Progenitor cell of endocrine pancreas (in vitro differentiated cells): ENCODE data around the gene NACC2. TPM values are rescaled to one million over a fixed set of nuclear protein-coding genes. Genes with fewer than 3 reads are reported as not detected.

Experiments
- DNase-seq: peaks from one replicate; pipeline ENCODE4 v3.0.0; 2021; ENCODE audit warnings: low spot score; ENCODE audit not compliant: unreplicated experiment
- H3K27ac Mint-ChIP-seq: 2 replicates; pipeline ENCODE4 v1.8.0; 2021; ENCODE audit warnings: mild to moderate bottlenecking, moderate library complexity, mixed read lengths
- H3K27me3 Mint-ChIP-seq: 2 replicates; pipeline ENCODE4 v1.8.0; 2021; ENCODE audit warnings: mixed read lengths
- H3K36me3 Mint-ChIP-seq: 2 replicates; pipeline ENCODE4 v1.8.0; 2022; ENCODE audit warnings: mixed read lengths; ENCODE audit not compliant: insufficient read depth
- H3K4me1 Mint-ChIP-seq: 2 replicates; pipeline ENCODE4 v1.8.0; 2021; ENCODE audit warnings: low read depth, mixed read lengths
- H3K4me3 Mint-ChIP-seq: 2 replicates; pipeline ENCODE4 v1.8.0; 2021; ENCODE audit warnings: low read depth, mild to moderate bottlenecking, moderate library complexity, mixed read lengths
- H3K9me3 Mint-ChIP-seq: 2 replicates; pipeline ENCODE4 v1.8.0; 2021; ENCODE audit warnings: low read depth, mixed read lengths
- total RNA-seq: library from RNA; stranded (reverse); gene quantifications from 2 replicates; pipeline ENCODE4 v1.2.1, GENCODE V29; 2021
- TF ChIP-seq, protein P1 (sequence below): fragments of 200-600 bp; sonication (generic); IDR thresholded peaks from one replicate; pipeline ENCODE4 v1.5.0; 2021; ENCODE audit warnings: antibody characterized with exemption, mild to moderate bottlenecking; ENCODE audit not compliant: unreplicated experiment

The NACC2 gene
- total RNA-seq, 1 donor from 2014 or later: 11.6 TPM

DNA sequence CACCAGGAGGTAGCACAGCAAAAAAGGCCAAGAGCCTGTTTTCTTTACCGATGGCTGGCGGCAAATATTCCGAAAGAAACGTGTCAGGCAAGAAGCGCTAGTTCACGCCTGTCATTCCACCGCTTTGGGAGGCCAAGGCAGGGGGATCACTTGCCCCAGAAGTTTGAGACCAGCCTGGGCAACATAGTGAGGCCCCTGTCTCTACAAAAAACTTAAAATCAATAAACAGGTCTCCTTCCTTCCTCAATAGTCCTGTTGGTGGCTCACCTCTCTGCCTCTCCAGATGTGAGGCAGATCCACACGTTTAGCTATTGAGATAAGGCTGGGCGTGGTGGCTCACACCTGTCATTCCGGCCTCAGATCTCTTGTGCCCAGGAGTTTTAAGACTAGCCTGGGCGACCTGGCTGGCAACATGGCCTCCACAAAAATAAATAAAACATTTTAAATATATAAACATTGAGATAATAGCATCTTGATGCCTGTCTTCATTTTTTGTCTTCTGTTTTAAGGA is 24.8 kb upstream of the NACC2 start:
- H3K4me1 Mint-ChIP-seq: no peaks in the 10 kb centered on the region

DNA sequence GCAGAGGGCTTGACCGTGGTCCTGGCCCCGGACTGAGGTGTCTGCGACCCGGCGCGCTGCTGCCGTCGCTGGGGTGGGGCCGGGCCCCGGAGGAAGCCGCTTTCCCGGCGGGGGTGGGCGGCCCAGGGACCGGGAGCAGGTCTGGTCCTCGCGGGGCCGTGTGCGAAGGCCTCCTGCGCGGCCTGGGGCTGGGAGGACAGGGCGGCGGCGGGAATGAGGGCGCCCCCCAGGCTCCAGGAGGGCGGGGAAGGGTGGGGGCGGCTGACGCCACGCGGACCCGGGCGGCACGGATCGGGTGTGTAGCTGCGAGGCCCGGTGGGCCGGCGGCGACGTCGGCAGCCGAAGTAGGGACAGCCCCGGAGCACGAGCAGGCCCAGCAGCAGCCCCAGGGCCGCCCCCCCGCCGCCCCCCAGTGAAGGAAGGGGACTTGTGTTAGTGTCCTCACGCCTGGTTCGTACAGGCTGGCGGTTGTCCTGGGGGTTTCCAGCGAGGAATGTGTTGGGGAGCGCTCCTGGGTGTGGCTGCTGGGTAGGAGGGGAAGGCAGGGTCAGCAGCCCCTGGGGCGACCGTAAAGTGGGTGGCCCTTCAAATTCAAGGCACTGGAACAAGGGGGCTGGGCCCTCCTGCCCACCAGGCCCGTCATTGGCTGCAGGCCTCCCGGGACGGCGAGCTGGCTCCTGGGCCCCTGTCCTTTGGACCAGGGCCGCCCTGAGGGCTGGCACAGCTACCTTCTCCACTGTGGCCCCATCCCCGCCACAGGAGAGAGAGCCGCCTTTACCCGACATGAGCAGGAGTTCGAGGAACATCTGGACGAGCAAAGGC is 24.2 kb upstream of the NACC2 start:
- Mint-ChIP-seq H3K36me3 (peaks cover 3% of the 10 kb centered on the region), H3K4me3 (peak overlapping the region; percentile 75), H3K27me3 (peaks cover 7% of the 10 kb centered on the region), H3K27ac (peak overlapping the region; percentile 79), H3K9me3 (no peaks in the 10 kb centered on the region), H3K4me1 (no peaks in the 10 kb centered on the region)
- DNase-seq: peak; percentile 39
- TF ChIP-seq, protein P1, sequence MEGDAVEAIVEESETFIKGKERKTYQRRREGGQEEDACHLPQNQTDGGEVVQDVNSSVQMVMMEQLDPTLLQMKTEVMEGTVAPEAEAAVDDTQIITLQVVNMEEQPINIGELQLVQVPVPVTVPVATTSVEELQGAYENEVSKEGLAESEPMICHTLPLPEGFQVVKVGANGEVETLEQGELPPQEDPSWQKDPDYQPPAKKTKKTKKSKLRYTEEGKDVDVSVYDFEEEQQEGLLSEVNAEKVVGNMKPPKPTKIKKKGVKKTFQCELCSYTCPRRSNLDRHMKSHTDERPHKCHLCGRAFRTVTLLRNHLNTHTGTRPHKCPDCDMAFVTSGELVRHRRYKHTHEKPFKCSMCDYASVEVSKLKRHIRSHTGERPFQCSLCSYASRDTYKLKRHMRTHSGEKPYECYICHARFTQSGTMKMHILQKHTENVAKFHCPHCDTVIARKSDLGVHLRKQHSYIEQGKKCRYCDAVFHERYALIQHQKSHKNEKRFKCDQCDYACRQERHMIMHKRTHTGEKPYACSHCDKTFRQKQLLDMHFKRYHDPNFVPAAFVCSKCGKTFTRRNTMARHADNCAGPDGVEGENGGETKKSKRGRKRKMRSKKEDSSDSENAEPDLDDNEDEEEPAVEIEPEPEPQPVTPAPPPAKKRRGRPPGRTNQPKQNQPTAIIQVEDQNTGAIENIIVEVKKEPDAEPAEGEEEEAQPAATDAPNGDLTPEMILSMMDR: no peak

More for the DNA sequence above, 24.8 kb upstream of the NACC2 start:
- peaks cover 10% of the 10 kb centered on the region for H3K27me3 Mint-ChIP-seq
- H3K27ac Mint-ChIP-seq: peak overlapping the region; percentile 41
- no peaks in the 10 kb centered on the region for H3K36me3 Mint-ChIP-seq
- no peak for DNase-seq
- TF ChIP-seq, protein P1: no peak
- peak overlapping the region; percentile 74 for H3K4me3 Mint-ChIP-seq
- H3K9me3 Mint-ChIP-seq: peaks cover 2% of the 10 kb centered on the region

DNA sequence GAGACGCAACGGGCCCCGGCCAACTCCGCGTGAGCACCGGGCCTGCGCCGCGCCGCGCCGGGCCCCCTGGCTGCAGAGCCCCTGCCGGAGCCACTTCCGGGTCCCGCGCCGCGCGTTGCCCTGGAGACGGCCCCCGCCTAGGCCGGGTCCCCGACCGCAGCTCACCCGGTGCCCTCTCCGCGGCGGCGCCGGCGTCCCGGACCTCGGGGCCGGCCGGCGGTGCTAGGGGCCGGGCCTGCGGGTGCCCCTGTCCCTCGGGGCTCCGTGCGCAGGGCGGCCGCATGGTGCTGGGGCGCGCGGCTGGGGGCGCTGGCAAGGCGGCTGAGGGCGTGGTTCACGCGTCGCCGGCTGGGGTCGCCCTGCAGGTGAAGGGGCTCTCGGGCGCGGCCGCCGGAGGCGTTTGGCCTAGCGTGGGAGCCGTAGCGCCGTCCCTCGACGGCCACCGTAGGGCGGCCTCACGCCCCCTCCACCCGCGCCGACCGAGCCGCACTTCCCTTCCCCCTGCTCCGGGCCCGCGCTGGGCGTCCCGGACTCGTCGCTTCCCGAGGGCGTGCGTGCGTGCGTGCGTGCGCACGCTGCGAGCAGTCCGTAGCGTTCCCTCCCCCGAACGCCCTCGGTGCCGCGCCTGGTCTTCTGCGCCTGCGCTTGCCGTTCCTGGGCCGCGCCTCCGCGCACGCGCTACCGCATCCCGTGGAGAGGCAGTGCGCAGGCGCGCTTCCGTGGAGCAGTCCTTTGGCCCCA is 23.4 kb upstream of the NACC2 start, which contains the start of gene TMEM250:
Gene TMEM250, minus strand, starts transcription at position 556 of the 741 bp plus-strand sequence. CDS start 1,975 bp downstream, outside the sequence.
- Mint-ChIP-seq H3K9me3 (no peaks in the 10 kb centered on the region), H3K27ac (peak within 1 kb of the TSS; percentile 84), H3K27me3 (peaks cover 4% of the 10 kb centered on the region), H3K4me1 (no peaks in the 10 kb centered on the region), H3K4me3 (peak within 1 kb of the TSS; percentile 77), H3K36me3 (peaks cover 3% of the 10 kb centered on the region)
- TF ChIP-seq, protein P1: peak; percentile 36
- peak; percentile 96 for DNase-seq

DNA sequence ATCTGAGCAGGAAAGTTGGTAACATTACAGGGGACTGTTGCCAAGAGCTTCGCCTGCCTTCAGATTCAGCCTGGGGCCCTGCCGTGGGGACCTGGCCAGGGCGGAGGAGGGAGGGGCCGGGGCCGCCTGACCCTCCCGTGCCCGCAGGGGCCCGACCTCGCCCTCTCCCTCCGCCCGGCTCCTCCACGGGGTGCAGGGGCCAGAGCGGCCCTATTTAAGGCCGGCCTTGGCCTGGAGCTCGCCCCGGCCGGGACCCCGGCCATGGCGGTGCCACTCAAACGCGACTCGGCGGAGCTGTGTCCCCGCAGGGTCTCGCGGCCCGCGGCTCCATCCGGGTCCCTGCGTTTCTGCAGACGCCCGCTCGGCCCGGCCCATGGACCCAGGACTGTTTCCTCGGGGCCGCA is 22.8 kb upstream of the NACC2 start:
- TF ChIP-seq, protein P1: no peak
- H3K4me1 Mint-ChIP-seq: no peaks in the 10 kb centered on the region
- H3K4me3 Mint-ChIP-seq: peak overlapping the region; percentile 77
- no peak for DNase-seq
- H3K36me3 Mint-ChIP-seq: peaks cover 4% of the 10 kb centered on the region
- H3K27ac Mint-ChIP-seq: peak overlapping the region; percentile 84
- no peaks in the 10 kb centered on the region for H3K9me3 Mint-ChIP-seq
- H3K27me3 Mint-ChIP-seq: peaks cover 4% of the 10 kb centered on the region

DNA sequence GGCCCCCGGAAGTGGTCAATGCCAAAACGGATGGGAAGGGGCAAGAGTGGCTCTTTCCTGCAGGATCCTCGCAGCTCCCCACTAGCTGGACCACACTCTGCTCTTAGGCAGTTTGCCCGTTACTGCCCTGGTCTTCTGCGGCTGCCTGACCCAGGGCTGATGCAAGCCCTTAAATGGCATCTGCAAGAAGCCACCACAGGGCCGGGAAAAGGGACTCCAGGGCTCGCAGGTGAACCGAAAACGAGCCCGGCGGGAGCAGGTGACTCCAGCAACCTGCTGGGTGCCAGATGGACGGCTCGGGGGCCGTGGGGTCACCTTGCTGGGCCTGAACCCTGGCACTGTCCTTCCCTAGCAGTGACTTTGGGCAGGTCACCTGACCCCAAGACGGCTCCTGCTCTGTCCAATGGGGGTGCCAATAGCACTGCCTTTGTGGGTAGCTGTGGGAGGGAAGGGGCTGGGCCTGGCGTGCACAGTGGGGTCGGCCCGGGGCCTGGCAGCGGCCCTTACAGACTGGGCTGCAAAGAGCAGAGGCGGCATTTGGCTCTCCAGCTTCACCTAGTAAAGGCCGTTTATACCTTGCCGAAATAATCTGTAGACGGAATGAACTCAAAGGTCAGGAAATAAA is 22.3 kb upstream of the NACC2 start:
- Mint-ChIP-seq H3K4me1 (no peaks in the 10 kb centered on the region), H3K4me3 (peak overlapping the region; percentile 77), H3K9me3 (no peaks in the 10 kb centered on the region), H3K27ac (peak overlapping the region; percentile 84), H3K27me3 (peaks cover 1% of the 10 kb centered on the region), H3K36me3 (peaks cover 4% of the 10 kb centered on the region)
- no peak for DNase-seq
- TF ChIP-seq, protein P1: no peak
